ENCODE results near the gene POU4F1. TPM values are rescaled to one million over a fixed set of nuclear protein-coding genes. Genes with fewer than 3 reads are reported as not detected.

Gene POU4F1
- total RNA-seq, 8 experiments from 2014 or later, result 0.05 to 0.66 (median 0.17) TPM; not detected in 1

DNA sequence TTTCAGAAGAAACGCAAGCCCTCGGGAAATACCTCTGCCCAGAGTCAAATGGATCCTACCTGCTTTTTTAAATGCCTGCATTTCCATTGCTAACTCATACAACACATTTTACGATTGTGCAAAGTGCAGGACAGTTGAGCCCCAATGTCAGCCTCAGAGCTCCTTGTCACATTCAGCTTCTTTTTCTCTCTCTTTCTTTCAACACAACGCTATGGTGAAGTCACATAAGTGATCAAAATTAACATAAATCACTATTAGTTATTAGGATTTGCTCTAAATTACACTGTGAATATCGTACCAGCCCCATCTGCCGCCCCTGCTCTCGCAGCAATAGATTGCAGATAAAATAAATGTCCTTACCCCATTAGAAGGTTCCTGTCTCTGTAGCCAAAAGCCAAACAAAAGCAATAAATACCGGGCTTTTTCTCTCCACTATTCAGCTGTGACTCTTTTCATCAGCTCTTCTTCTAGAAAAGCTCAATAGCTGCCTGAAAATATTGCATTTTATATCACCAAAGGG is 8.8 kb downstream of the POU4F1 start:
- H3K4me1 ChIP-seq (replicated peaks in 1 of 2), result no peaks in the 10 kb centered on the region
- no peak overlapping the region for H3K27ac ChIP-seq
- no peak overlapping the region for H3K4me3 ChIP-seq
- no peak for ATAC-seq (replicated peaks in 6 of 8)
- in situ Hi-C loops (cut with MboI; ENCODE audit: low pct_unique_long_range_greater_than_20kb in 2 of 9, low sequenced_read_pairs in 9 of 9, unreplicated experiment in 9 of 9), result no loop called here
- WGBS, 10 experiments, result 0 to 19% (median 2%) methylated on average over 1 to 8 of the region's 8 CpGs; no CpG with 5 or more reads in 1 of the 10 experiments

DNA sequence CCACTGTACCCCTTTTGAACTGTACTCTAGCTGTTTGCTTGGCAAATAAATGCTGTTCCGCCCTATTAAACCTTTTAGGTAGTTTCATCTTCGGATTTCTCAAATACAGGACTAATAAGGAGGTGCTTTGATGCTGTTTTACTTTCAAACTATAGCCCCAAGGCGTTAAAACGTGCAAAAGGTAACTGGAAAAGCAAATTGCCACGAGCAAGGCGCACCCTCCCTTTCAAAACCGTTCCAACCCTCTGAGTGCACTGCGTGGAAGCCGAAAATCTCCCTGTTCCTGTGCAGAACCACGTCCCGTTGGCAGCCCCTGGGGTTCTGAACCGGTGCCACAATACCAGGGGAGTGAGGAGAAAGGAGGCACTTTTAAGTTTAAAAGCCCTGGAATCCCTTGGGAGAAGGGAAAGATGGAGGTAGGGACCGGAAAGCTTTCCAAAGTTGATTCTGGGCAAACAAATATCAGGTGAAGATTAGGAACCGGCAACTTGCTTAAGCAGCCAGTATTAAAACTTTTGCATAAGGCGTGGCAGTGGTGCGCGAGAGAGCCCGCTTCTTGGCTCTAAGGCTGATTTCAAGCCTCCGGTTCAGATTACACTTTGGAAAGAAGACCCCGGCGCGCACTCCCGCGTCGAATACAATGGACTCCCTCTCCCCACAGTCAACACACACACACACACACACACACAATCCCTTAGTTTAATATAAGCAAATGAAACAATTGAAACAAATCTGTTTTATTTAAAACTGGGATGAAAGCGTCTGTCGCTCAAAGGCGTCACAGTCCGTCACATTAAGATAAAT is 9.5 kb downstream of the POU4F1 start:
- in situ Hi-C loops (cut with MboI; ENCODE audit: low pct_unique_long_range_greater_than_20kb in 2 of 9, low sequenced_read_pairs in 9 of 9, unreplicated experiment in 9 of 9), result no loop called here
- WGBS, 10 experiments, result 0 to 24% (median 3%) methylated on average over 5 to 23 of the region's 29 CpGs
- no peaks in the 10 kb centered on the region for H3K4me1 ChIP-seq (replicated peaks in 1 of 2)
- no peak overlapping the region for H3K27ac ChIP-seq
- ATAC-seq (replicated peaks in 6 of 8), result no peak
- no peak overlapping the region for H3K4me3 ChIP-seq

DNA sequence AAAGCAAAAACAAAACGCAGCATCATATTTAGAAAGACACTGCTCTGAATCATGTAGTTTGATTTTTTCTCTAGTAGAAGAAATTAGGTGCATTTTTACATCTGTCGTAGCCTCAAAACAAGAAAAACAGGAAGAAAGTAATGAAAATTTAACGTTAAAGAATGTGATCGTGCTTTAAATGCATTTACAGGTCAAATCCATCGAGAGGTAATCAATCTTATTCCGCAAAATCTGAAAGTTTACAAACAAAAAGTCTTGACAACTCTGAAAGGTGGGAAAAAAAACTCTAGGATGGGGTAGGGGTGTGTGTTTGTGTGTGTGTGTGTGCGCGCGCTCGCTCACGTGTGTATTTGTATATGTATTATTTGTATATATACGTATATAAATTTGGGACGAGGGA is 10.2 kb downstream of the POU4F1 start:
- Histone ChIP-seq H3K4me3 (no peak overlapping the region), H3K27ac (no peak overlapping the region), H3K4me1 (replicated peaks in 1 of 2) (no peaks in the 10 kb centered on the region)
- no peak for ATAC-seq (replicated peaks in 6 of 8)
- 6 to 31% (median 11%) methylated on average over 9 to 13 of the region's 13 CpGs for WGBS, 10 experiments
- in situ Hi-C loops (cut with MboI; ENCODE audit: low pct_unique_long_range_greater_than_20kb in 2 of 9, low sequenced_read_pairs in 9 of 9, unreplicated experiment in 9 of 9), result no loop called here

DNA sequence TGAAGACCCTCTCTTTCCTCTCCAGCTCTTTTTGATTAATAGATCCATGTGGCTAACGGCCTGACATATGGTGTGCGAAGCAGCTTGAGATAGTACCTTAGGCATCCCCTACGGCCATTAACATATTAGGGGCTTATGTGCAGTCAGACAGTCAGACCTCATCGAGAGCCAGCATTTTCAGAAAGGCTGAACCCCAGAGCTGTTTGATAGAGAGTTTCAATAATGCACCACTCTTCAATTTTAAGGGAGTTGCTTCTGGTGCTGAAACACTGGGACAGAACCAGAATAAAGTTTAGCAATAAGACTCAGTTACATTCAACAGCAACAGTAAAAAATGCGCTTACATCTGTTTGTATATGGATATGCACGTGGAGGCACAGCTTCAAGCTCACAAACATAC is 10.8 kb downstream of the POU4F1 start:
- 0 to 60% (median 17%) methylated on average over 1 to 6 of the region's 6 CpGs; no CpG with 5 or more reads in 1 of the 10 experiments for WGBS, 10 experiments
- Histone ChIP-seq H3K4me1 (replicated peaks in 1 of 2) (no peaks in the 10 kb centered on the region), H3K27ac (no peak overlapping the region), H3K4me3 (no peak overlapping the region)
- ATAC-seq (replicated peaks in 6 of 8), result no peak
- in situ Hi-C loops (cut with MboI; ENCODE audit: low pct_unique_long_range_greater_than_20kb in 2 of 9, low sequenced_read_pairs in 9 of 9, unreplicated experiment in 9 of 9), result no loop called here

DNA sequence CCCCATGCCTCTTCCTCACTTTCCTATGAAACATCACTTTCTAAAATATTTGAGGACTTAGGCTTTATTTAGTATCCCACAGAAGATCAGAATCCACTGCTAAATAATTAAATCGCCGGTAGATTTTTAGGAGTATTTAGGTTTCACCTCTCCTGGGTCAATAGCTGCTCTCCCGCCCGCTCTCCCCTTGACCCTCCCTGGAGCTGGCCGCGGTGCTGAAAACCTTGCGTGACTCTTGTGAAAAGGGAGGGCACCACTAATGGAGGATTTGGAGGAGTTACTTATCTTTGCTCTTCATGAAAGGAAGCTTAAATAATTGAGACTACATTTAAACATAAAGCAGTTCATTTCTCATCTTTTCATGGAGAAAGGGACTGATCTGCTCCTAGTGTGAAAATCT is 14.1 kb downstream of the POU4F1 start:
- WGBS, 10 experiments, result 0 to 9% (median 3%) methylated on average over 2 to 7 of the region's 7 CpGs; no CpG with 5 or more reads in 3 of the 10 experiments
- peak in 3 of 8 experiments; percentile 36 to 64 (median 54) for ATAC-seq (replicated peaks in 6 of 8)
- H3K4me1 ChIP-seq (replicated peaks in 1 of 2), result no peaks in the 10 kb centered on the region
- no peak overlapping the region for H3K4me3 ChIP-seq
- H3K27ac ChIP-seq, result no peak overlapping the region
- in situ Hi-C loops (cut with MboI; ENCODE audit: low pct_unique_long_range_greater_than_20kb in 2 of 9, low sequenced_read_pairs in 9 of 9, unreplicated experiment in 9 of 9), result no loop called here

- ATAC-seq (replicated peaks in 6 of 8), result no peak
- H3K27ac ChIP-seq, result no peak overlapping the region
- H3K4me3 ChIP-seq, result no peak overlapping the region
- H3K4me1 ChIP-seq (replicated peaks in 1 of 2), result no peaks in the 10 kb centered on the region
- in situ Hi-C loops (cut with MboI; ENCODE audit: low pct_unique_long_range_greater_than_20kb in 2 of 9, low sequenced_read_pairs in 9 of 9, unreplicated experiment in 9 of 9), result no loop called here
- WGBS, 10 experiments, result 0 to 50% (median 20%) methylated on average over 2 to 8 of the region's 18 CpGs; no CpG with 5 or more reads in 1 of the 10 experiments
Observed at GRCh38 chr13:78587395-78587794, 16.0 kb downstream of the POU4F1 start.

DNA sequence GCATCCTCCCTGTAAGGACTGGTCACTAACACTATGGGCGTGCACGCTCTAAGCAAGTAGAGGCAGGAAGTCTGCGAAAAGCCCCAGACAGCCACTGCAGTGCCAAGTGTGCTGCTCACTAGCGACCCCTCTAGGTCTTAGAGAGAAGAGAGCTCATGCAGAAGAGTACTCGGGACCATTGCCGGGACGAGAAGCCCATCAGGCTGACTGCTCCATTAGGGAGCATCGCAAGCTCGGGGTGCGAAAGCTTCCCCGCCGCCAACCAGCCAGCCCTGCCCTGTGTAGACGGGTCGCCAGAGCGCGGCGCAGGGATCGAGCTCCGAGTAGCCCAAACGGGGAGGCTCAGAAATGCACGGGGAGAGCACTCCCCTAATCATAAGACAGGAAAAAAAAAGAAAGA is 16.6 kb downstream of the POU4F1 start:
- in situ Hi-C loops (cut with MboI; ENCODE audit: low pct_unique_long_range_greater_than_20kb in 2 of 9, low sequenced_read_pairs in 9 of 9, unreplicated experiment in 9 of 9), result no loop called here
- ATAC-seq (replicated peaks in 6 of 8), result peak in 2 of 8 experiments; percentile 38 to 40
- Histone ChIP-seq H3K4me1 (replicated peaks in 1 of 2) (no peaks in the 10 kb centered on the region), H3K27ac (no peak overlapping the region), H3K4me3 (no peak overlapping the region)
- 0 to 34% (median 9%) methylated on average over 1 to 16 of the region's 21 CpGs; no CpG with 5 or more reads in 3 of the 10 experiments for WGBS, 10 experiments

DNA sequence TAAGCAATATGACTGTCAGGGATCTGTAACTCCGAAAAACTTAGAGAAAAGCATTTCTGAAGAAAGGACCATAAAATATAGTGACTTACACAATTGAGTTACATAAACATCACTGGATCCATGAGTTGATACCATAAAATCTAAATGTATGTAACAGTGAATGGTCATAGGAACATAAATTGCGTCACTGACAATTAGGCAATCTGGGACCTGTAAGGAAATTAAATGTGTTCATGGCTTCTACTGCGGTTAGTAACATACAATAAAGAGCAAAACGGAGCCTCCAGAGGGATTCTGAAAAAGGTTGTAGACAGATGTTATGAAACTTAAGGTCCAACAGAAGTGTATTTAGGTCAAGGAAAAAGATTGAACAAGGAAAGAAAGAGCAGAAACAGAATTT is 27.1 kb downstream of the POU4F1 start:
- WGBS, 10 experiments, result 9 to 95% (median 84%) methylated on average over 2 to 4 of the region's 4 CpGs
- in situ Hi-C loops (cut with MboI; ENCODE audit: low pct_unique_long_range_greater_than_20kb in 2 of 9, low sequenced_read_pairs in 9 of 9, unreplicated experiment in 9 of 9), result no loop called here
- H3K27ac ChIP-seq, result no peak overlapping the region
- H3K4me3 ChIP-seq, result no peak overlapping the region
- no peaks in the 10 kb centered on the region for H3K4me1 ChIP-seq (replicated peaks in 1 of 2)
- ATAC-seq (replicated peaks in 6 of 8), result no peak

- Histone ChIP-seq H3K4me1 (replicated peaks in 1 of 2) (no peaks in the 10 kb centered on the region), H3K4me3 (no peak overlapping the region), H3K27ac (no peak overlapping the region)
- ATAC-seq (replicated peaks in 6 of 8), result no peak
- WGBS, 10 experiments, result 24 to 100% (median 74%) methylated on average over 1 to 5 of the region's 5 CpGs
- in situ Hi-C loops (cut with MboI; ENCODE audit: low pct_unique_long_range_greater_than_20kb in 2 of 9, low sequenced_read_pairs in 9 of 9, unreplicated experiment in 9 of 9), result no loop called here
Observed at GRCh38 chr13:78572459-78572858, 30.9 kb downstream of the POU4F1 start.

DNA sequence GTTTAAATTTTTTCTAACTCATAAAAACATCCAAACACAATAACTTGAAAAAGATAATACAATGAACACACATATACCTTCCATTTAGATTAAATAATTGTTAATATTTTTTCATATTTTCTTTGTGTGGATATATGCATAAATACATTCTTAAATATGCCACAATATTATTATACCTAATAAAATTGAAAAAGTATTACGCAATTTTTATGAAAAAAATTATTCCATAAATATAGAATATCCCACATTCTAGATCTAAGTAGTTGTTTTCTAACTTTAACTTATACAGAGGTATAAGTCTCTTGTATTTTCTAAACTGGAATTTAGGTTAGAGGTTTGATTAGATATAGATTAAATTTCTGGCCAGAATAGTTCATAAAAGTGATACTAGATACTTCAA is 34.3 kb downstream of the POU4F1 start:
- no peak for ATAC-seq (replicated peaks in 6 of 8)
- WGBS, 10 experiments, result 8 to 100% (median 60%) methylated on average over 1 of the region's 1 CpG
- Histone ChIP-seq H3K4me3 (no peak overlapping the region), H3K27ac (no peak overlapping the region), H3K4me1 (replicated peaks in 1 of 2) (no peaks in the 10 kb centered on the region)
- in situ Hi-C loops (cut with MboI; ENCODE audit: low pct_unique_long_range_greater_than_20kb in 2 of 9, low sequenced_read_pairs in 9 of 9, unreplicated experiment in 9 of 9), result no loop called here

DNA sequence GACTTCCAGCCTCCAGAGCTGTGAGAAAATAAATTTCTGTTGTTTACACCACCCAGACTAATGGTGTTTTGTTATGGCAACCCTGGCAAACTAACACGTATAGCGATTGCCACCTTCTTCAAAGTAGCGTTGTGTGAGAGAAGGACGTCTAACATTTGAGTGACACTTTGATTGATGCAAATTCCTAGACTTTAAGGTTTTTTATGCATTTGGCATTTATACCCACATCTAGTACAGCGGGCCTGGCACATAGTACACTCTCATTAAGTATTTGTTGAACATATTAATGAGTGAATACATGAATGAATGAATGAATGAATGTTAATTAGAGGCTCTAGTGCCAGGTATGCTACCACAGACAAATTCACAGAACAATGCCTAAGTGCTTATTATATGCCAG is 36.7 kb downstream of the POU4F1 start:
- no peak for ATAC-seq (replicated peaks in 6 of 8)
- H3K4me3 ChIP-seq, result no peak overlapping the region
- no peak overlapping the region for H3K27ac ChIP-seq
- 40 to 100% (median 86%) methylated on average over 1 to 5 of the region's 5 CpGs; no CpG with 5 or more reads in 3 of the 10 experiments for WGBS, 10 experiments
- in situ Hi-C loops (cut with MboI; ENCODE audit: low pct_unique_long_range_greater_than_20kb in 2 of 9, low sequenced_read_pairs in 9 of 9, unreplicated experiment in 9 of 9), result no loop called here
- no peaks in the 10 kb centered on the region for H3K4me1 ChIP-seq (replicated peaks in 1 of 2)

DNA sequence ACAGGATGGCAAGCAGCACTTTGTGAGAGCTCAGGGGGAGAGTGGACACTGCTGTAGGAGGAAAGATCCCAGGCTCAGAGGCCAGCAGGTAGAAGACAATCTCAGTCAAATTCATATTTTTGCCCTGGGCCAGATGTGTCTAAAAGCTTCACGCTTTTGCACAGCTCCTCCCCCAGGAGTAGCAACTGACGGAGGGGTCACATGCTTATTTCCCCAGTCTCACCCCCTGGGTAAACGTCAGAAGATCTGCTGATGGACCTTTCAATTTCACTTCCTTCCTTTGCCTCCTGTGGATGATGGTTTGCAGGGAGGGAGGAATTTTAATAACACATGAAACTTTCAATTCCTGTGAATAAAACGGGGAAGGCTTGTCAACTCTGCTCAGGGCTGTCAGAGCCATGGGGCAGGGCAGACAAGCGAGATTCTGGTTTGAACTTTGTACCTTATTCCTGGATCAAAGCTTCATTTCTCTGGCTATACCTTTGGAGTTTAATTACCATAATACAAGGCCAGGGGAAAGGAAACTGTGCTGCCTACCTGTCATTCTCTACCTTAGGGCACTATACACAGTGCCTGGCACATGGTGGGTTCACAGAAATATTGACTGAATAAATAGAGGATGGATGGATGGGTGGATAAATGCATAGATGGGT is 41.0 kb downstream of the POU4F1 start:
- in situ Hi-C loops (cut with MboI; ENCODE audit: low pct_unique_long_range_greater_than_20kb in 2 of 9, low sequenced_read_pairs in 9 of 9, unreplicated experiment in 9 of 9), result no loop called here
- Histone ChIP-seq H3K27ac (no peak overlapping the region), H3K4me1 (replicated peaks in 1 of 2) (no peaks in the 10 kb centered on the region), H3K4me3 (no peak overlapping the region)
- 0 to 100% (median 51%) methylated on average over 1 to 4 of the region's 5 CpGs; no CpG with 5 or more reads in 4 of the 10 experiments for WGBS, 10 experiments
- no peak for ATAC-seq (replicated peaks in 6 of 8)
